GM12875 (cell line): Measurements from ENCODE around the gene SEC14L3.

Experiments
- H3K4me3 ChIP-seq: one replicate; pipeline ENCODE4 v1.5.1; 2011; ENCODE audit warnings: low read depth, low read length, control low read depth
- TF ChIP-seq, protein P1 (sequence below): IDR thresholded peaks from 2 replicates; pipeline ENCODE4 v1.5.1; 2011; ENCODE audit warnings: low read depth, mild to moderate bottlenecking, control low read depth, inconsistent platforms, low read length, moderate library complexity, borderline replicate concordance; ENCODE audit not compliant: insufficient read depth

SEC14L3 gene

GRCh38 chr22:30471616-30472318, at the start of gene SEC14L3:
Gene SEC14L3, minus strand, starts transcription at chr22:30472017. Its CDS starts 59 bp downstream, at chr22:30471958.
- TF ChIP-seq, protein P1, sequence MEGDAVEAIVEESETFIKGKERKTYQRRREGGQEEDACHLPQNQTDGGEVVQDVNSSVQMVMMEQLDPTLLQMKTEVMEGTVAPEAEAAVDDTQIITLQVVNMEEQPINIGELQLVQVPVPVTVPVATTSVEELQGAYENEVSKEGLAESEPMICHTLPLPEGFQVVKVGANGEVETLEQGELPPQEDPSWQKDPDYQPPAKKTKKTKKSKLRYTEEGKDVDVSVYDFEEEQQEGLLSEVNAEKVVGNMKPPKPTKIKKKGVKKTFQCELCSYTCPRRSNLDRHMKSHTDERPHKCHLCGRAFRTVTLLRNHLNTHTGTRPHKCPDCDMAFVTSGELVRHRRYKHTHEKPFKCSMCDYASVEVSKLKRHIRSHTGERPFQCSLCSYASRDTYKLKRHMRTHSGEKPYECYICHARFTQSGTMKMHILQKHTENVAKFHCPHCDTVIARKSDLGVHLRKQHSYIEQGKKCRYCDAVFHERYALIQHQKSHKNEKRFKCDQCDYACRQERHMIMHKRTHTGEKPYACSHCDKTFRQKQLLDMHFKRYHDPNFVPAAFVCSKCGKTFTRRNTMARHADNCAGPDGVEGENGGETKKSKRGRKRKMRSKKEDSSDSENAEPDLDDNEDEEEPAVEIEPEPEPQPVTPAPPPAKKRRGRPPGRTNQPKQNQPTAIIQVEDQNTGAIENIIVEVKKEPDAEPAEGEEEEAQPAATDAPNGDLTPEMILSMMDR: no peak
- H3K4me3 ChIP-seq: no peak within 1 kb of the TSS

DNA sequence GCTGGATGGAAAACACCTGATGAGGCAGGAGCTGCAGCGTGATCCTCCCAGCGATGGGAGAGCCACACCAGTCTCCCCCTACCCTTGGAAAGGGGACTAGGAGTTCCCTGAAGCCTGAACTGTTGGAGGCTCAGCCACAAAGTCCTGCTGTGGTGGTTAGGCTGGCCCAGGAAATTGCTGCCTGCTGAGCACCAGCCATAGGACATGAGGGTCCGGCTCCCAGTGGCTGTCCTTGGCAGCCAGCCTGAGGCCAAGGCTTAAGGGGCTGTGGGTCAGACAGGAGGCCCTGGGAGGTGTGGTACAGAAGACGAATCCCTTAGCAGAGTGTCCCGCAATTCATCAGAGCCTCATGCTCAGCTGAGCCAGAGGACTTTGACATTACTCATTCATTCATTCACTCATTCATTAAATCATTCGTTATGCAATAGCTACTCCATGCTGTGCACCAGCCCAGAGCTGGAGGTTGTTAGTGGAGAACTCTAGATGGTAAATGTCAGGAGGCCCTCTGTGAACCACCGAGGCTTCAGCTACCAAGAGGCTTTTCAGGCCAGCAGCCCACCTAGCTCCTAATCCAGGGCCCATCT, 48.1 kb upstream of the SEC14L3 start:
- no peak overlapping the region for H3K4me3 ChIP-seq
- TF ChIP-seq, protein P1: no peak

GRCh38 chr22:30516731-30517130, 44.9 kb upstream of the SEC14L3 start:
- TF ChIP-seq, protein P1: no peak
- H3K4me3 ChIP-seq: no peak overlapping the region

GRCh38 chr22:30516273-30516672, 44.5 kb upstream of the SEC14L3 start:
- TF ChIP-seq, protein P1: no peak
- no peak overlapping the region for H3K4me3 ChIP-seq

GRCh38 chr22:30514252-30514651, 42.4 kb upstream of the SEC14L3 start:
- H3K4me3 ChIP-seq: no peak overlapping the region
- TF ChIP-seq, protein P1: no peak

- H3K4me3 ChIP-seq: no peak overlapping the region
- TF ChIP-seq, protein P1: no peak
These were observed 41.6 kb upstream of the SEC14L3 start for GRCh38 chr22:30513462-30513861.

GRCh38 chr22:30511911-30512310, 40.1 kb upstream of the SEC14L3 start:
- TF ChIP-seq, protein P1: no peak
- H3K4me3 ChIP-seq: no peak overlapping the region
